ENCODE data around the gene DDI1.

DNA sequence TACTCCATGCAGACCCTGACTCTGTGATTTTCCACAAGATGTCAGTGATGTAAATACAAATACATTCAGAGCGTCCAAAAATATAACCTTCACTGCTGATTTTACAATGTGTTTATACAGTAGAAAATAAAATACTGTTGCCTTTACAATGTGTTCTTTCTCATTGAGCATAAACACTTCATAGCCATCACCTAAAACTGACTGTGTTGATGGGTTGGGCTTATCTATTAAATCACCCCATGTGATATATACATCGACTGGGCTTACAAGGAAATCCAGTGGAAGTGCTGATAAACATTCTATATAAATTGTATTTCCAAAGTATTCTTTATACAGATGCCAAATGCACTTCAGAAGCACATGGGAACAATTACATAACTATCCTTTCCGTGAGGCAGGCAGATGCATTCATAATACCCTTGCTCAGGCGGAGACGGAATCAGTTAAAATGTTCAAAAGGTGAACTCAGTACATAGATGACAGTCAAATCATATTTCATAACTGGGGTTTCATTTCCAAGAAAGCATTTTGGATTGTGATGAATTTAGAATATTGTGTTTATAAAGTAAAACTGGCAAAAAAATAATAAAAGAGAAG lies 27.7 kb downstream of the DDI1 start:
- TF ChIP-seq, protein P1, sequence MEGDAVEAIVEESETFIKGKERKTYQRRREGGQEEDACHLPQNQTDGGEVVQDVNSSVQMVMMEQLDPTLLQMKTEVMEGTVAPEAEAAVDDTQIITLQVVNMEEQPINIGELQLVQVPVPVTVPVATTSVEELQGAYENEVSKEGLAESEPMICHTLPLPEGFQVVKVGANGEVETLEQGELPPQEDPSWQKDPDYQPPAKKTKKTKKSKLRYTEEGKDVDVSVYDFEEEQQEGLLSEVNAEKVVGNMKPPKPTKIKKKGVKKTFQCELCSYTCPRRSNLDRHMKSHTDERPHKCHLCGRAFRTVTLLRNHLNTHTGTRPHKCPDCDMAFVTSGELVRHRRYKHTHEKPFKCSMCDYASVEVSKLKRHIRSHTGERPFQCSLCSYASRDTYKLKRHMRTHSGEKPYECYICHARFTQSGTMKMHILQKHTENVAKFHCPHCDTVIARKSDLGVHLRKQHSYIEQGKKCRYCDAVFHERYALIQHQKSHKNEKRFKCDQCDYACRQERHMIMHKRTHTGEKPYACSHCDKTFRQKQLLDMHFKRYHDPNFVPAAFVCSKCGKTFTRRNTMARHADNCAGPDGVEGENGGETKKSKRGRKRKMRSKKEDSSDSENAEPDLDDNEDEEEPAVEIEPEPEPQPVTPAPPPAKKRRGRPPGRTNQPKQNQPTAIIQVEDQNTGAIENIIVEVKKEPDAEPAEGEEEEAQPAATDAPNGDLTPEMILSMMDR (conservative IDR thresholded peaks at IDR 0.05; ENCODE audit: low read depth, low read length), result no peak
- TF ChIP-seq EZH2 (IDR thresholded peaks at IDR 0.05; ENCODE audit: low read length, unreplicated experiment) (no peak), EZH2phosphoT487 (IDR thresholded peaks at IDR 0.05; ENCODE audit: borderline replicate concordance, low read length) (no peak)

All from PC-3 (cell line).